Measurements from ENCODE around the gene AQP11.

The AQP11 gene

GRCh38 chr11:77636731-77637344 is 47.1 kb downstream of the AQP11 start:
- ChIA-PET POLR2A (ENCODE audit: low non-redundant PET) (interaction anchor here (0.5 kb wide), 1 partner anchor 982 kb away, joined by 3 read pairs; no protein-coding TSS in a partner anchor), CTCF (no interaction called here)
- no peak for DNase-seq (ENCODE audit: low spot score)
- TF ChIP-seq CTCF (conservative IDR thresholded peaks at IDR 0.05; ENCODE audit: low read depth), result no peak
- peak overlapping the region; percentile 81 for H3K27ac ChIP-seq

- ChIA-PET CTCF (interaction anchor here (0.9 kb wide), 1 partner anchor 362 kb away, joined by 5 read pairs; no protein-coding TSS in a partner anchor), POLR2A (ENCODE audit: low non-redundant PET) (interaction anchor here (0.5 kb wide), 1 partner anchor 983 kb away, joined by 3 read pairs; no protein-coding TSS in a partner anchor)
- peak; percentile 80 for DNase-seq (ENCODE audit: low spot score)
- TF ChIP-seq CTCF (conservative IDR thresholded peaks at IDR 0.05; ENCODE audit: low read depth), result no peak
- H3K27ac ChIP-seq, result peak within 1 kb of the TSS; percentile 81
Measured at GRCh38 chr11:77637345-77638165, 47.8 kb downstream of the AQP11 start, which contains the start of gene CLNS1A. CLNS1A (minus strand) TSS chr11:77637794; CDS start chr11:77637714, 80 bp downstream.

- ChIA-PET CTCF (no interaction called here), POLR2A (ENCODE audit: low non-redundant PET) (no interaction called here)
- TF ChIP-seq CTCF (conservative IDR thresholded peaks at IDR 0.05; ENCODE audit: low read depth), result no peak
- H3K27ac ChIP-seq, result no peak overlapping the region
- no peak for DNase-seq (ENCODE audit: low spot score)
Measured at GRCh38 chr11:77642228-77642627, 52.5 kb downstream of the AQP11 start.

DNA sequence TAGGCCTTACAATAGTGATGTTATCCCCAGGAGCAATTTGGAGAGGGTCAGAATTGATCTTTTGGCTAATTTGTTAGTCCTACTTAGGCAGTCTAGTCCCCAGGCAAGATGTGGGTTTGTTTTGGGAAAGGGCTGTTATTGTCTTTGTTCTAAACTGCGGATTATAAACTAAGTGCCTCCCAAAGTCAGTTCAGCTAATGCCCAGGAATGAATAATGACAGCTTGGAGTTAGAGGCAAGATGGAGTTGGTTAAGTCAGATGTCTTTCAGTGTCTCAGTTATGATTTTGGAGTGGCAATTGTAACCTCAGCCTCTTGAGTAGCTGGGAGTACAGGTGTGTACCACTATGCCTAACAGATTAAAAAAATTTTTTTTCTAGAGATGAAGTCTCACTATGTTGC is 55.1 kb downstream of the AQP11 start:
- TF ChIP-seq CTCF (conservative IDR thresholded peaks at IDR 0.05; ENCODE audit: low read depth), result no peak
- peak overlapping the region; percentile 43; the same call in 1 of the 2 replicates for H3K27ac ChIP-seq
- ChIA-PET CTCF (interaction anchor here (0.6 kb wide), 2 partner anchors 14 to 26 kb away, joined by 4 to 6 read pairs; no protein-coding TSS in a partner anchor), POLR2A (ENCODE audit: low non-redundant PET) (no interaction called here)
- DNase-seq (ENCODE audit: low spot score), result no peak

DNA sequence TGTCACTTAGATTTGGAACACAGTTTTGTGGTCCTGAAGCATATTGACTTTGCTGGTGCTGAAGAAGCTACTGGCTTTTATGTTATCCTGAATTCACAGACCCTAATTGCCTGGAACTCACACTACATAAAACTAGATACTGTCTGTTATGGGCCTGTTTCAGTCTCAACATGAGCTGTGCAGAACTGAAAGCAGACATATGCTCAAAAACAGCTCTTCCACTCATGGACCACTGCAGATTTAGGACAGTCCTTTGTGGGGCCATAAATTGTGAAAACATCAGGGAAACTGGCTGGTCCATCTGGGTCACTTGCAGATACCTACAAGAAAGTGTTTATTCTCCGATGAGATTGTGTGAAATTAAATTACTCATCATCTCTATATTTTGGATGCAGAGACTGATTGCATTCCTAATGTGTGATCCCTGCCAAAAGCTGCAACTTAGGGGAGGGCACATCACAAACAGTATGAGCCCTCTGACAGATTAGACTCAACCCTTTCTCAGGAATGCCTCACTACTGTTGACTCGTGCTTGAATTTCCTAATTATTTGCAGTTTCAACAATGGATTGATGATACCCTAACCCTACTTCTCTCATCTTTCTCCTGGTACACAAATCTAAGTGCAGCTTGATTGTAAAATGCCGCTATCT is 58.0 kb downstream of the AQP11 start:
- no peak for TF ChIP-seq CTCF (conservative IDR thresholded peaks at IDR 0.05; ENCODE audit: low read depth)
- no peak overlapping the region for H3K27ac ChIP-seq
- no peak for DNase-seq (ENCODE audit: low spot score)
- ChIA-PET POLR2A (ENCODE audit: low non-redundant PET) (no interaction called here), CTCF (interaction anchor here (0.6 kb wide), 1 partner anchor 316 kb away, joined by 6 read pairs; no protein-coding TSS in a partner anchor)

DNA sequence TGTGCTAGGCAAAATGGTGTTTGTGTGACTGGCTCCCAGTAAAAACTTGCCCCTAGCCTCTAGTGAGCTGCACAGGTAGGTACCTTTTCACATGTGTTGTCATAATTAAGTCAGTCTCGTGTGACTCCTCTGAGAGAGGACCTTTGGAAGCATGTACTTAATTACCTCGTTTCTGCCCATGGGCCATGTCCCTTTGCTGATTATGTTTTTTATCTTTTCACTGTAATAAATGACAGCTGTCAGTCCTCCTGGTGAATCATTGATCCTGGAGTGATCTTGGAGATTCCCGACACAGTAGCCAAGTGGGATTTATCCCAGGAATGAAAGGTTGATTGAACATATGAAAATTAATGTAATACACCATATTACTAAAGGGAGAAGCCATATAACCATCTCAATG is 60.4 kb downstream of the AQP11 start:
- no peak for DNase-seq (ENCODE audit: low spot score)
- H3K27ac ChIP-seq, result no peak overlapping the region
- ChIA-PET POLR2A (ENCODE audit: low non-redundant PET) (interaction anchor here (0.6 kb wide), 1 partner anchor 10 kb away, joined by 4 read pairs; no protein-coding TSS in a partner anchor), CTCF (no interaction called here)
- no peak for TF ChIP-seq CTCF (conservative IDR thresholded peaks at IDR 0.05; ENCODE audit: low read depth)
